Measurements from ENCODE around the gene ANGPT4. TPM values are rescaled to one million over a fixed set of nuclear protein-coding genes. Genes with fewer than 3 reads are reported as not detected.
A peak's percentile ranks its signal among the peaks of the same experiment; 100 is the strongest.

Gene ANGPT4
- total RNA-seq, 4 donors from 2014 or later, result 0.56 to 2.1 (median 0.71) TPM

GRCh38 chr20:913306-913849 is 2.8 kb downstream of the ANGPT4 start:
- no peak overlapping the region for H3K27ac ChIP-seq
- H3K27me3 ChIP-seq, result peaks cover 25% of the 10 kb centered on the region
- WGBS, result 84% methylated on average over 5 of the region's 5 CpGs
- H3K36me3 ChIP-seq, result no peaks in the 10 kb centered on the region
- DNase-seq (ENCODE audit: low spot score in 2 of 2), result no peak
- no peak for TF ChIP-seq POLR2AphosphoS5 (IDR thresholded peaks at IDR 0.05)
- H3K9me3 ChIP-seq, result no peaks in the 10 kb centered on the region
- H3K4me3 ChIP-seq, result no peak overlapping the region
- H3K4me1 ChIP-seq, result no peaks in the 10 kb centered on the region

- no peak overlapping the region for H3K27ac ChIP-seq
- DNase-seq (ENCODE audit: low spot score in 2 of 2), result no peak
- no peaks in the 10 kb centered on the region for H3K9me3 ChIP-seq
- no peaks in the 10 kb centered on the region for H3K4me1 ChIP-seq
- H3K27me3 ChIP-seq, result peaks cover 25% of the 10 kb centered on the region
- WGBS, result 45% methylated on average over 4 of the region's 5 CpGs
- TF ChIP-seq POLR2AphosphoS5 (IDR thresholded peaks at IDR 0.05) (no peak), CTCF (IDR thresholded peaks at IDR 0.05) (no peak), EP300 (IDR thresholded peaks at IDR 0.05) (no peak), POLR2A (IDR thresholded peaks at IDR 0.05) (no peak)
- no peak overlapping the region for H3K4me3 ChIP-seq
- H3K36me3 ChIP-seq, result no peaks in the 10 kb centered on the region
These were observed 4.1 kb downstream of the ANGPT4 start for GRCh38 chr20:911882-912600.

GRCh38 chr20:910870-911770 is 5.0 kb downstream of the ANGPT4 start:
- Histone ChIP-seq H3K36me3 (no peaks in the 10 kb centered on the region), H3K27ac (peak overlapping the region; percentile 10), H3K4me3 (no peak overlapping the region), H3K4me1 (no peaks in the 10 kb centered on the region), H3K9me3 (no peaks in the 10 kb centered on the region), H3K27me3 (peaks cover 22% of the 10 kb centered on the region)
- no peak for TF ChIP-seq POLR2A (IDR thresholded peaks at IDR 0.05)
- TF ChIP-seq POLR2AphosphoS5 (IDR thresholded peaks at IDR 0.05), result no peak
- no peak for TF ChIP-seq CTCF (IDR thresholded peaks at IDR 0.05)
- TF ChIP-seq EP300 (IDR thresholded peaks at IDR 0.05), result no peak
- 65% methylated on average over 12 of the region's 12 CpGs for WGBS
- DNase-seq (ENCODE audit: low spot score in 2 of 2), result no peak

GRCh38 chr20:910132-910869 is 5.8 kb downstream of the ANGPT4 start:
- no peaks in the 10 kb centered on the region for H3K36me3 ChIP-seq
- 38% methylated on average over 8 of the region's 9 CpGs for WGBS
- H3K27me3 ChIP-seq, result peaks cover 15% of the 10 kb centered on the region
- no peaks in the 10 kb centered on the region for H3K9me3 ChIP-seq
- no peak for TF ChIP-seq POLR2A (IDR thresholded peaks at IDR 0.05)
- TF ChIP-seq CTCF (IDR thresholded peaks at IDR 0.05), result no peak
- no peak for TF ChIP-seq EP300 (IDR thresholded peaks at IDR 0.05)
- TF ChIP-seq POLR2AphosphoS5 (IDR thresholded peaks at IDR 0.05), result no peak
- H3K4me1 ChIP-seq, result no peaks in the 10 kb centered on the region
- no peak for DNase-seq (ENCODE audit: low spot score in 2 of 2)
- no peak overlapping the region for H3K27ac ChIP-seq
- H3K4me3 ChIP-seq, result no peak overlapping the region

- DNase-seq (ENCODE audit: low spot score in 2 of 2), result no peak
- H3K4me3 ChIP-seq, result no peak overlapping the region
- no peaks in the 10 kb centered on the region for H3K4me1 ChIP-seq
- WGBS, result 66% methylated on average over 3 of the region's 3 CpGs
- H3K27ac ChIP-seq, result no peak overlapping the region
- TF ChIP-seq CTCF (IDR thresholded peaks at IDR 0.05) (no peak), POLR2A (IDR thresholded peaks at IDR 0.05) (no peak), POLR2AphosphoS5 (IDR thresholded peaks at IDR 0.05) (no peak), EP300 (IDR thresholded peaks at IDR 0.05) (no peak)
- H3K9me3 ChIP-seq, result no peaks in the 10 kb centered on the region
- peaks cover 12% of the 10 kb centered on the region for H3K27me3 ChIP-seq
- no peaks in the 10 kb centered on the region for H3K36me3 ChIP-seq
These were observed 6.5 kb downstream of the ANGPT4 start for GRCh38 chr20:909641-910040.

Data from suprapubic skin (tissue), 4 donors.